HG02678 (cell line): ENCODE measurements around the gene CA5A.

Experiments
- ATAC-seq: cut with Tn5 transposase; IDR thresholded peaks from one replicate; pipeline ENCODE4 v1.9.1; 2021; ENCODE audit warnings: mild to moderate bottlenecking, moderate library complexity; ENCODE audit not compliant: unreplicated experiment

The CA5A gene

GRCh38 chr16:87854053-87854906, 82.0 kb downstream of the CA5A start:
- no peak for ATAC-seq

- peak; percentile 52 for ATAC-seq
These were observed 82.8 kb downstream of the CA5A start for GRCh38 chr16:87853411-87854052.

- no peak for ATAC-seq
These were observed 84.7 kb downstream of the CA5A start for GRCh38 chr16:87851601-87852000.

- no peak for ATAC-seq
These were observed 85.2 kb downstream of the CA5A start for GRCh38 chr16:87851141-87851587.

GRCh38 chr16:87850009-87851006, 86.0 kb downstream of the CA5A start:
- no peak for ATAC-seq

GRCh38 chr16:87849419-87850008, 86.8 kb downstream of the CA5A start:
- no peak for ATAC-seq

- ATAC-seq, result no peak
These were observed 87.5 kb downstream of the CA5A start for GRCh38 chr16:87848676-87849345.

GRCh38 chr16:87847785-87848675, 88.3 kb downstream of the CA5A start:
- ATAC-seq, result no peak

GRCh38 chr16:87847467-87847784, 88.9 kb downstream of the CA5A start:
- ATAC-seq, result no peak

- no peak for ATAC-seq
These were observed 89.4 kb downstream of the CA5A start for GRCh38 chr16:87846705-87847466.

GRCh38 chr16:87845807-87846619, 90.3 kb downstream of the CA5A start:
- no peak for ATAC-seq

GRCh38 chr16:87845213-87845612, 91.1 kb downstream of the CA5A start:
- no peak for ATAC-seq

- no peak for ATAC-seq
These were observed 91.5 kb downstream of the CA5A start for GRCh38 chr16:87844809-87845208.

GRCh38 chr16:87844120-87844733, 92.1 kb downstream of the CA5A start:
- no peak for ATAC-seq

- no peak for ATAC-seq
These were observed 92.6 kb downstream of the CA5A start for GRCh38 chr16:87843678-87844105.

- ATAC-seq, result no peak
These were observed 94.0 kb downstream of the CA5A start for GRCh38 chr16:87842209-87842869.
